H1 (cell line): ENCODE data around the gene TMEM179B. TPM values are rescaled to one million over a fixed set of nuclear protein-coding genes. Genes with fewer than 3 reads are reported as not detected.

Experiments
- CTCF ChIA-PET: fragments of 300-600 bp; sonication (Branson Sonifier 250); formaldehyde crosslinking; loops from one replicate; lab custom pipeline; 2021; ENCODE audit not compliant: partially characterized antibody; lab: Charles Lee
- POLR2A ChIA-PET: fragments of 300-600 bp; sonication (Branson Sonifier 250); formaldehyde crosslinking; loops from one replicate; lab custom pipeline; 2021; ENCODE audit warnings: inconsistent platforms; ENCODE audit not compliant: partially characterized antibody; lab: Charles Lee
- DNase-seq, 2 experiments: peaks; one replicate each; pipeline versions ENCODE4 v3.0.0 to v3.0.0-alpha.2; 2010 to 2022; ENCODE audit warnings: low spot score in 2 of 2, low read depth in 1 of 2, mixed read lengths in 1 of 2
- FAIRE-seq: peaks from 2 replicates; lab custom pipeline; 2011; peaks lifted over from hg19 to GRCh38; lab: Jason Lieb, UNC
- H2AFZ ChIP-seq: 2 replicates; pipeline ENCODE4 v1.8.1; 2012; ENCODE audit warnings: low read length, inconsistent platforms
- H2AK5ac ChIP-seq: 2 replicates; pipeline ENCODE4 v1.6.1; 2013; ENCODE audit warnings: low read depth, low read length
- H2BK120ac ChIP-seq: replicated peaks from 2 replicates; pipeline ENCODE3; 2013; ENCODE audit warnings: low read depth, low read length, inconsistent platforms
- H2BK12ac ChIP-seq: 2 replicates; pipeline ENCODE4 v1.6.1; 2013; ENCODE audit warnings: low read depth, low read length
- H2BK15ac ChIP-seq: 2 replicates; pipeline ENCODE4 v1.6.1; 2013; ENCODE audit warnings: low read length
- H2BK20ac ChIP-seq: 2 replicates; pipeline ENCODE4 v1.6.1; 2013; ENCODE audit warnings: low read length
- H2BK5ac ChIP-seq: 2 replicates; pipeline ENCODE4 v1.6.1; 2013; ENCODE audit warnings: low read depth, low read length
- H3K14ac ChIP-seq: 2 replicates; pipeline ENCODE4 v1.6.1; 2013; ENCODE audit warnings: inconsistent platforms; ENCODE audit not compliant: insufficient read length
- H3K18ac ChIP-seq: 2 replicates; pipeline ENCODE4 v1.6.1; 2013; ENCODE audit warnings: low read length; ENCODE audit errors: extremely low read depth
- H3K23ac ChIP-seq: 2 replicates; pipeline ENCODE4 v1.6.1; 2013; ENCODE audit warnings: inconsistent platforms; ENCODE audit not compliant: insufficient read length
- H3K23me2 ChIP-seq: 2 replicates; pipeline ENCODE4 v1.6.1; 2013; ENCODE audit warnings: low read depth, low read length
- H3K27ac ChIP-seq: 2 replicates; pipeline ENCODE4 v1.6.1; 2011; ENCODE audit warnings: low read depth, low read length, inconsistent platforms
- H3K27me3 ChIP-seq, 4 experiments: replicated peaks in 1 of 4; 1 replicate in 1 of 4; 2 replicates in 3 of 4; pipeline versions ENCODE4 v1.6.1 to v1.8.1; 2011 to 2013; ENCODE audit warnings: low read length in 3 of 4, mild to moderate bottlenecking in 3 of 4, inconsistent platforms in 2 of 4, mixed read lengths in 2 of 4, moderate library complexity in 1 of 4; ENCODE audit not compliant: control insufficient read depth in 3 of 4, insufficient read depth in 3 of 4; ENCODE audit errors: extremely low read depth in 1 of 4
- H3K36me3 ChIP-seq, 4 experiments: 2 replicates each; pipeline versions ENCODE4 v1.6.1 to v1.8.1; 2011 to 2013; ENCODE audit warnings: mild to moderate bottlenecking in 4 of 4, low read length in 3 of 4, moderate library complexity in 2 of 4, control low read depth in 1 of 4, inconsistent platforms in 1 of 4; ENCODE audit not compliant: insufficient read depth in 4 of 4, control insufficient read depth in 2 of 4
- H3K4ac ChIP-seq: replicated peaks from 2 replicates; pipeline ENCODE3; 2013; ENCODE audit warnings: low read length, low read depth, mixed read lengths, inconsistent platforms; ENCODE audit not compliant: insufficient read length
- H3K4me1 ChIP-seq, 4 experiments: replicated peaks in 1 of 4; 1 replicate in 1 of 4; 2 replicates in 3 of 4; pipeline versions ENCODE4 v1.6.1 to v1.8.1; 2011 to 2013; ENCODE audit warnings: low read length in 3 of 4, inconsistent platforms in 2 of 4, mixed read lengths in 1 of 4; ENCODE audit not compliant: insufficient read depth in 4 of 4, control insufficient read depth in 3 of 4
- H3K4me2 ChIP-seq, 2 experiments: 2 replicates each; pipeline versions ENCODE4 v1.6.1 to v1.8.1; 2011 to 2013; ENCODE audit warnings: low read depth in 2 of 2, low read length in 2 of 2, control low read depth in 1 of 2, inconsistent platforms in 1 of 2, mild to moderate bottlenecking in 1 of 2; ENCODE audit not compliant: insufficient read depth in 1 of 2
- H3K4me3 ChIP-seq, 4 experiments: fragments of 200-600, 300-600 bp in 1 of 4; sonication (generic), shearing (Covaris generic), sonication (Bioruptor Twin) in 1 of 4; 2 replicates each; pipeline versions ENCODE4 v1.5.1 to v1.8.1; 2011 to 2016; ENCODE audit warnings: low read length in 4 of 4, low read depth in 3 of 4, control low read depth in 2 of 4, inconsistent platforms in 2 of 4, mild to moderate bottlenecking in 2 of 4, mixed read lengths in 1 of 4, moderate library complexity in 1 of 4; ENCODE audit not compliant: insufficient read depth in 2 of 4; ENCODE audit errors: extremely low read depth in 1 of 4
- H3K56ac ChIP-seq: replicated peaks from 2 replicates; pipeline ENCODE3; 2013; ENCODE audit warnings: low read depth, mild to moderate bottlenecking, mixed read lengths, low read length, inconsistent platforms; ENCODE audit not compliant: insufficient read length
- H3K79me1 ChIP-seq: 2 replicates; pipeline ENCODE4 v1.6.1; 2013; ENCODE audit warnings: low read depth, low read length, control low read depth
- H3K79me2 ChIP-seq, 2 experiments: 2 replicates each; pipeline versions ENCODE4 v1.6.1 to v1.8.1; 2012 to 2013; ENCODE audit warnings: low read length in 2 of 2, mild to moderate bottlenecking in 2 of 2, inconsistent platforms in 1 of 2; ENCODE audit not compliant: insufficient read depth in 2 of 2, control insufficient read depth in 1 of 2
- H3K9ac ChIP-seq, 4 experiments: replicated peaks in 1 of 4; 1 replicate in 1 of 4; 2 replicates in 3 of 4; pipeline versions ENCODE4 v1.6.1 to v1.8.1; 2011 to 2013; ENCODE audit warnings: low read depth in 3 of 4, low read length in 3 of 4, control low read depth in 2 of 4, mild to moderate bottlenecking in 2 of 4, moderate library complexity in 2 of 4, inconsistent platforms in 1 of 4; ENCODE audit errors: extremely low read depth in 1 of 4
- H3K9me3 ChIP-seq, 2 experiments: 2 replicates each; pipeline versions ENCODE4 v1.6.1 to v1.8.1; 2012 to 2013; ENCODE audit warnings: mild to moderate bottlenecking in 2 of 2, moderate library complexity in 2 of 2, control low read depth in 1 of 2, inconsistent platforms in 1 of 2, low read depth in 1 of 2, low read length in 1 of 2, mixed read lengths in 1 of 2; ENCODE audit not compliant: insufficient read depth in 2 of 2
- H4K20me1 ChIP-seq, 2 experiments: replicated peaks in 1 of 2; 2 replicates each; pipeline versions ENCODE3 to v1.8.1; 2011 to 2013; ENCODE audit warnings: inconsistent platforms in 2 of 2, low read length in 2 of 2, mild to moderate bottlenecking in 1 of 2; ENCODE audit not compliant: insufficient read depth in 2 of 2, control insufficient read depth in 1 of 2
- H4K5ac ChIP-seq: 2 replicates; pipeline ENCODE4 v1.6.1; 2013; ENCODE audit warnings: low read length, low read depth, mixed read lengths, inconsistent platforms; ENCODE audit not compliant: insufficient read length
- H4K8ac ChIP-seq: 2 replicates; pipeline ENCODE4 v1.8.0; 2013; ENCODE audit warnings: mild to moderate bottlenecking, moderate library complexity, low read length, inconsistent platforms; ENCODE audit not compliant: insufficient read depth; ENCODE audit errors: extremely low read depth
- H4K91ac ChIP-seq: replicated peaks from 2 replicates; pipeline ENCODE3; 2013; ENCODE audit warnings: low read length, mixed read lengths, inconsistent platforms; ENCODE audit not compliant: insufficient read length
- CHD1 ChIP-seq: IDR thresholded peaks from 2 replicates; pipeline ENCODE4 v1.6.1; 2012; ENCODE audit warnings: low read depth, low read length, improper control_type of control experiment
- CTBP2 ChIP-seq: IDR thresholded peaks from 2 replicates; pipeline ENCODE4 v1.7.0; 2011; ENCODE audit warnings: borderline replicate concordance, mild to moderate bottlenecking, moderate library complexity, mixed read lengths, low read length; ENCODE audit not compliant: insufficient read depth, insufficient read length
- EZH2 ChIP-seq: fragments of 200-600 bp; sonication (generic); IDR thresholded peaks from 2 replicates; pipeline ENCODE4 v1.7.1; 2012; ENCODE audit warnings: low read depth, mild to moderate bottlenecking, moderate library complexity, low read length, inconsistent platforms; ENCODE audit not compliant: severe bottlenecking
- KDM1A ChIP-seq: fragments of 200-600, 300-600 bp; sonication (generic); IDR thresholded peaks from 2 replicates; pipeline ENCODE4 v1.7.1; 2016; ENCODE audit warnings: mild to moderate bottlenecking, low read length, borderline replicate concordance
- POLR2A ChIP-seq, 2 experiments: IDR thresholded peaks; 1 replicate in 1 of 2; 2 replicates in 1 of 2; pipeline ENCODE4 v1.6.1; 2011; ENCODE audit warnings: low read depth in 2 of 2, low read length in 2 of 2, mild to moderate bottlenecking in 2 of 2; ENCODE audit errors: control extremely low read depth in 1 of 2
- RFX5 ChIP-seq: IDR thresholded peaks from 2 replicates; pipeline ENCODE4 v1.6.1; 2011; ENCODE audit warnings: low read depth, low read length, improper control_type of control experiment, borderline replicate concordance
- RXRA ChIP-seq: IDR thresholded peaks from 2 replicates; pipeline ENCODE4 v1.6.1; 2011; ENCODE audit warnings: low read depth, mild to moderate bottlenecking, low read length, moderate library complexity; ENCODE audit not compliant: insufficient read depth
- ZNF274 ChIP-seq: IDR thresholded peaks from 2 replicates; pipeline ENCODE4 v1.7.0; 2012; ENCODE audit warnings: low read length, borderline replicate concordance; ENCODE audit errors: extremely low read depth
- WGBS, 2 experiments: shearing (Covaris generic) in 1 of 2; methylation state at CpG; one replicate each; pipeline versions ENCODE4 v1.1.6 to v1.1.7; 2013 to 2015; ENCODE audit warnings: low lambda C conversion rate in 2 of 2, mixed read lengths in 2 of 2, inconsistent platforms in 1 of 2, low coverage in 1 of 2, missing lambda C conversion rate in 1 of 2; ENCODE audit not compliant: insufficient replicate concordance in 2 of 2, insufficient coverage in 1 of 2, insufficient read length in 1 of 2; ENCODE audit errors: extremely low coverage in 1 of 2, missing lambda C conversion rate in 1 of 2; 5-methylcytosine and 5-hydroxymethylcytosine counted together
- polyA plus RNA-seq, 7 experiments: library from polyadenylated mRNA; depleted of rRNA in 3 of 7; stranded (reverse) in 5 of 7; unstranded in 2 of 7; fragments of >200 nt in 5 of 7; fragments of 200-250 nt in 2 of 7; gene quantifications; 1 replicate in 5 of 7; 2 replicates in 1 of 7; 4 replicates in 1 of 7; pipeline versions ENCODE4 v1.2.1 to v1.2.3, GENCODE V29; 2011 to 2013; ENCODE audit warnings: missing spikeins in 2 of 7, mixed read lengths in 2 of 7
- total RNA-seq: library from RNA; stranded (reverse); fragmentation: NEBNext Ultra II Directional; extraction: Animal tissue kit (Norgen Biotek cat#: 25700); gene quantifications from 2 replicates; pipeline ENCODE4 v1.2.1, GENCODE V29; 2021

Gene TMEM179B
- total and polyA plus RNA-seq, 2 of the 8 experiments (the other 6 are each of a cell fraction or from before 2014, with no cell fraction given): 18.6 to 62.2 TPM

GRCh38 chr11:62817129-62817528 lies 29.9 kb downstream of the TMEM179B start:
- WGBS, 2 experiments: 94% methylated on average over 4 of the region's 4 CpGs; no CpG with 5 or more reads in 1 of the 2 experiments
- H3K36me3 ChIP-seq: peaks cover 3 to 20% (median 6%) of the 10 kb centered on the region in 4 experiments; a peak in 4 of 8 replicates
- no peaks in the 10 kb centered on the region for H3K9me3 ChIP-seq
- H3K14ac ChIP-seq: no peak overlapping the region
- H3K23me2 ChIP-seq: no peaks in the 10 kb centered on the region
- TF ChIP-seq POLR2A (IDR thresholded peaks at IDR 0.05; ENCODE audit: control extremely low read depth in 1 of 2, low read depth in 2 of 2, low read length in 2 of 2): no peak
- no peak for TF ChIP-seq ZNF274
- TF ChIP-seq CHD1: no peak
- no peak for TF ChIP-seq RFX5
- TF ChIP-seq EZH2: no peak
- no peak for TF ChIP-seq KDM1A
- TF ChIP-seq CTBP2: no peak
- no peak for TF ChIP-seq RXRA
- no peak overlapping the region for H4K91ac ChIP-seq
- H2AFZ ChIP-seq: no peak overlapping the region
- H3K4me3 ChIP-seq: no peak overlapping the region
- no peak overlapping the region for H2AK5ac ChIP-seq
- no peak overlapping the region for H4K8ac ChIP-seq
- no peak overlapping the region for H3K18ac ChIP-seq
- no peaks in the 10 kb centered on the region for H3K79me1 ChIP-seq
- H4K5ac ChIP-seq: no peak overlapping the region
- H4K20me1 ChIP-seq: no peaks in the 10 kb centered on the region
- FAIRE-seq (no peak), DNase-seq (no peak)
- no peak overlapping the region for H2BK20ac ChIP-seq
- H3K4me2 ChIP-seq: no peak overlapping the region
- no peaks in the 10 kb centered on the region for H3K4me1 ChIP-seq
- H3K4ac ChIP-seq: no peak overlapping the region
- no peak overlapping the region for H2BK120ac ChIP-seq
- no peak overlapping the region for H2BK15ac ChIP-seq
- H2BK12ac ChIP-seq: no peak overlapping the region
- H3K9ac ChIP-seq: no peak overlapping the region
- POLR2A ChIA-PET: interaction anchor here (0.7 to 6.8 kb wide), 12 partner anchors 10 to 75 kb away, joined by 3 to 57 read pairs (median 6); partner anchors contain the start of genes NXF1, STX5, TEX54 and WDR74
- H3K27me3 ChIP-seq: no peaks in the 10 kb centered on the region
- no peak overlapping the region for H3K27ac ChIP-seq
- no peak overlapping the region for H3K23ac ChIP-seq
- no peak overlapping the region for H3K56ac ChIP-seq
- H2BK5ac ChIP-seq: no peak overlapping the region
- CTCF ChIA-PET: interaction anchor here (0.7 to 1.9 kb wide), 5 partner anchors 9 to 31 kb away, joined by 3 to 9 read pairs (median 3); partner anchors contain the start of gene TMEM223
- H3K79me2 ChIP-seq: no peaks in the 10 kb centered on the region; a peak in 1 of 4 replicates
